Activated T-cell treated with anti-CD3 and anti-CD28 coated beads for 1 hour (primary cell): Measurements from ENCODE around the gene TRPV5.

ENCODE experiments used
- DNase-seq: peaks from one replicate; pipeline ENCODE4 v3.0.0-alpha.2; 2020; ENCODE audit warnings: low read depth

Gene TRPV5

DNA sequence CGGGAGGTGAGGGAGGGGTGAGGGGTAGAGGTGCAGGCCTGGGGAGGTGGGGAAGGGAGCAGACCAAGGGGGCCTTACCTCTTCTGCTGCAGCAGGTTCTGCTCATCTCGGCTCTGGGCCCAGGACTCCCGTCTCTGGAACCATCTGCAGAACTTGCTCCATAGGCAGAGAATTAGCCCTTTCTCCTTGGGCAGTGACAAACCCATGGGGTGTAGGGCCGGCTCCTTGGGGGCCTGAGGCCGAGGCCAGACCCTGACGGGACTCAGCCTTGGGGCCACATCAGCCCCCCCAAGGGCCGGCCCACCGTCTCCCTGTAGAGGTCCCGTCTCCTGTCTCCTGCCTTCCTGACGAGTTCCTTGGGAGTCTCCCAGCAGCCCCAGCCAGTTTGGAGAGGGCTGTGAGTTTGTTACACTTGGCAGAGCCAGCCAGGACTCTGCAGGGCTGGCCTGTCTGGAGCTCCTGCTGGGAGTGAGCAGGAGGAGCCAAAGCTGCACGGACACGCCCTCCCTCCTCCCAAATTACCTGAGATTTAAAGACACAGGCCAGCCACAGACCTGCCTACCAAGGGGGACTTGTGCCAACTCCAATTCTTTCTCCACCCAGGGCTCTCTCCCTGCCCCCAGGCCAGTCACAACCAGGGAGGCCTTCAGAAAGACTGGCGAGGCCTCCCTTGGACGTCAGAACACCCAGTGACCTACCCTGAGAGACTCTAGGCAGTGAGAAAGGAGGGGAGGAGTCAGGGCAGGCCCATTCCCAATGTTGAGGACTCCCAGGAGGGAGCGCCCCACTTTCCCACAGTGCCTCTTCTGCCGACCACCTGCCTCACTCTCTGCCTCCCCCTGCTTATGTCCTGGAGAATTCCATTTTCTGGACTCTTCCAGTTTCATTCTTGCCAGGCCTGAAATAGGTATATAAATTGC is 48.0 kb downstream of the TRPV5 start, which contains the start of gene TRPV6:
TRPV6 (minus strand) TSS at position 435 of the 920 bp plus-strand sequence.
- DNase-seq: no peak

- no peak for DNase-seq
These were observed 49.3 kb downstream of the TRPV5 start for GRCh38 chr7:142884286-142884640.

DNA sequence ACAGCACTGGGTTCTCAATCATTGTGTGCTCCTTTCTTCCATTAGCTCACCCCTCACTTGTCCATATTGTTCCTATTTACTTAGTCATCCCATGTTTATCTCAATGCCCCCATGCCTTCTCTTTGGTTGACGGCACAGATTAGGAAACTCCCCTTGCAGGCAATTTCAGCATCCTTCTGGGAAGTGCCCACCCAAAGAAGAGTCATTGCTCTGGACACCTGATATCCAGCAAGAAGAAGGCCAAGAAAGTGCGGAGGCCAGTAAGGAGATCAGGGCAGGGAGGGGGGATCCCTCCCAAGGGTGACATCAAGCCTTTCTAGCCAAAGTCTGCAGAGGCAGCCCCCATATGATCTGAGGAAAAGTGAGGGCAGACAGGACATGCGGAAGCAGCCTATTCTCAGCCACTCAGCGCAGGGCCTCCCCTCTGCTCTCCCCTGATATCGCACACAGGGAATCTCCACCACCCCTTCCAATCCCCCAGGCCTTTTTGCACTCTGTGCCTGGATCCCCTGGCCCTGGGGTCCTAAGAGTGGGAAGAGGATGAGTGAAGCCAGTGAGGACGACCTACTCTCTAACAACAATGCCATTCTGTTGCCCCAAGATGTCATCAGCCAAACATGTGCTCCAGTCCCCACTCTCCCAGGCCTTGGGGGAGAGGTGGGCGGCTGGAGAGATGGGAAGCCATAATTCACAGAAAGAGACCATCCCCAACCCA is 49.8 kb downstream of the TRPV5 start:
- DNase-seq: no peak

DNA sequence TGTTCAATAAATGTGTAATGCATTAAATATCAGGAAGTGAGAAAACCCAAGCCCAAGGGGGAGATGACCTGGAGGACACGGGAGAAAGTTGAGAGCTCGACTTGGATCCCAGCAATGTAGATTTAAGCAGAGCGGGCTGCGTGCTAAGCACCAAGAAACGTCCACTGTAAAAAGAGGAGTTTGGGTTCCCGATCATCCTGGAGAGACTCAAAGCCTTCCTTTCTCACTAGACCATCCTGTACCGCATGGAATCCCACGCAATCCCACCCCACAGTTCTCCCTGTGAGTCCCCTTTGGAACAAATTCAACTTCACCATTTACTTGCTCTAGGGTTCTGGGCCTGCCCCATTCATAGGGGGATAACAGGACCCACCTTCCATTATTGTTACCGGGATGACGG is 50.4 kb downstream of the TRPV5 start:
- DNase-seq: no peak

DNA sequence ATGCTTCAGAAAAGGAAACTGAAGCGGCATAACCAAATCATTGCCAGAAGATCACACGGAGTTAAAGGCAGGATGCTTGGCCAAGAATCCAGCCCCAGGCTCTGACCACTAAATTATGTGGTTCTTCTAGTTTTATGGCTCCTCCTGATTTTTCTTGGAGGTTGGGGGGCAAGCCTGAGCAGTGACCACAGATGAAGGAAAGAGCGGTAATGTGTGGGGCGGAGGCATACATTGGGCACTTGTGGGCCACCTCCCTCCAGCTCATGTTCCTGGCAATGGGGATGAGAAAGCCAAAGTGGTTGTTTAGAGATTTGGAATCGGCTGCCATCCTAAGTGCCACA is 51.2 kb downstream of the TRPV5 start:
- no peak for DNase-seq

GRCh38 chr7:142881586-142882337 is 51.8 kb downstream of the TRPV5 start:
- DNase-seq: no peak

GRCh38 chr7:142880876-142881505 is 52.6 kb downstream of the TRPV5 start:
- no peak for DNase-seq

DNA sequence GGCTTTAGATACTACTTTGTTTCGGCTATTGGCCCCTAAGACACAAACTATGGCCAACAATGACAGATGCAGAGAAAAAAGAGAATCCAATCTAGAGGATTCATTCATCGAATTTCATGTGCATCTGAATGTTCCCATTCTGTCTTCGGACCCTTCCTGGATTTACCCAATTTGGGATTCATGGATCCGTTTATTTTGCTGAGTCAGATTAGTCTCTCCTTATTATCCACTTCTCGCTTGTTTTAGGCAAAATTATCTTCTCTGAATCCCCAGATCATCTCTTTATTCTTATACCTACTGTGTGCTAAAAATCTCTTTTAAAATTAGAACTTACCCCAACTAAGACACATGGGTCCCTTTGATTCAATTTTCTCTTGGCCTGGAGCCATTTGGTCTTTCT is 54.5 kb downstream of the TRPV5 start:
- DNase-seq: no peak

GRCh38 chr7:142878315-142878714 is 55.2 kb downstream of the TRPV5 start:
- no peak for DNase-seq

GRCh38 chr7:142876991-142877910 is 56.3 kb downstream of the TRPV5 start:
- DNase-seq: no peak

DNA sequence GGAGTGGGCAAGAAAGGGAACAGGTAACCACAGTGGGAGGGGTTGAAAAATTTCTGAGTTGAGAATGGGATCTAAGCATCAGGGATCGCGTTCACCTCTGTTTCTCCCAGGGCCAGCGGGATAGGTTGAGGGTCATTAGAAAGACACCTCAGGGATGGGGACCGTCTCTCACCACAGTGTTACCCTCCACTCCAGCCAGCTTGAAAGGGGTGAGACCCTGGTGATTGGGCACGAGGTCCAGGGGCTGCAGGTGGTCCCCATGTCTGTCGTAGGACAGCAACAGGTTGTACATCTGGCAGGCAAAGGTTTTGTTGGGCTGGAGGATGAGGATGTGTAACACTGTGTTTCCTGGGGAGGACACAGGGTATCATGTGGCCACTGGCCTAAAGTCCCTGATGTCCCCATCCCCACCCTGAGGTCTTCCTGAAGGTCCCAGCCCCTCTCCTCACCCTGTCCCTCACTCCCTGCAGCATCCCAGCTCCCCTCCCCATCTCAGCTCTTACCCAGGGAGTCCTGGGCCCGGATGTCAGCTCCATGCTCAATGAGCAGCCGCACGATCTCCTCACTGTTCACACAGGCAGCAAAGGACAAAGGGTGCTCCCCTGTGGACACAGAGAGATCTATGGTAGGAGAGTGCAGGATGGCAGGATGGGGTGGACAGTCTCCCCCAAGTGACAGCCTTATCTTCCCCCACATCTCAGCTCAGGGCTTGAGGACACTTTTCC is 57.1 kb downstream of the TRPV5 start:
- DNase-seq: no peak

GRCh38 chr7:142875456-142875855 is 58.1 kb downstream of the TRPV5 start:
- no peak for DNase-seq

GRCh38 chr7:142874837-142875236 is 58.7 kb downstream of the TRPV5 start:
- no peak for DNase-seq

- DNase-seq: no peak
These were observed 59.1 kb downstream of the TRPV5 start for GRCh38 chr7:142874409-142874808.

GRCh38 chr7:142873871-142874270 is 59.7 kb downstream of the TRPV5 start:
- no peak for DNase-seq

DNA sequence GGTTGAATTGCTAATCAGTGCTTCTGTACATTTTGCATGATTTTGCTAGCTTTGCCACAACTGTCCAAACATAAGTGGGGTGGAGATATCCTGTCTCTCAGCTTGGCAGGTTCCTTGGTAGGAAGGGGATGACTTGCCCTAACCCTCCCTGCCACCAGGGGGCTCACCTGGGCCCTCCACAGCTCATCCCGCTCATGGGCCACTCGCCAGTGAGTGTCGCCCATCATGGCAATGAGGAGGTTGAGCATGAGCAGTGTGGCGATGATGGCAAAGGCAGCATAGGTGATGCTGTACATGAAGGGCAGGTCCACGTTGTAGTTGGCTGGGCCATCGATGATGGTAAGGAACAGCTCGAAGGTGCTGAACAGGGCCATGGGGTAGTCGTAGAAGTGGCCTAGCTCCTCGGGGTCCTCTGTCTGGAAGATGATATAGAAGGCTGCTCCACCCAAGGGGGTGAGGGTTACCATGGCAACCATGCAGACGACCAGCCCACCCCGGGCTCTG is 60.2 kb downstream of the TRPV5 start:
- DNase-seq: no peak

- no peak for DNase-seq
These were observed 61.4 kb downstream of the TRPV5 start for GRCh38 chr7:142872106-142872675.

GRCh38 chr7:142871260-142872105 is 62.1 kb downstream of the TRPV5 start:
- DNase-seq: no peak
